Astrocyte of the cerebellum (primary cell): ENCODE results near the gene GRIP1.
A peak's percentile ranks its signal among the peaks of the same experiment; 100 is the strongest.

Experiments used
- DNase-seq: peaks from one replicate; pipeline ENCODE4 v3.0.0-alpha.2; 2011; ENCODE audit warnings: low read depth
- H3K4me3 ChIP-seq: 2 replicates; pipeline ENCODE4 v1.5.1; 2011; ENCODE audit warnings: mild to moderate bottlenecking, low read depth, low read length, moderate library complexity
- CTCF ChIP-seq: IDR thresholded peaks from 2 replicates; pipeline ENCODE4 v1.5.1; 2012; ENCODE audit warnings: low read length, low read depth, moderate library complexity, mild to moderate bottlenecking; ENCODE audit errors: missing control alignments
- in situ Hi-C: cut with HindIII; loops from 2 replicates; pipeline ENCODE4 v1.10.0; 2017; ENCODE audit warnings: low sequenced_read_pairs

Gene GRIP1

GRCh38 chr12:66423266-66423665 lies 255.6 kb downstream of the GRIP1 start:
- H3K4me3 ChIP-seq = no peak overlapping the region
- TF ChIP-seq CTCF = no peak

GRCh38 chr12:66418908-66419307 lies 260.0 kb downstream of the GRIP1 start:
- in situ Hi-C loops = no loop called here
- DNase-seq = no peak
- no peak overlapping the region for H3K4me3 ChIP-seq
- no peak for TF ChIP-seq CTCF

More at GRCh38 chr12:66423266-66423665, 255.6 kb downstream of the GRIP1 start:
- DNase-seq = no peak
- in situ Hi-C loops = no loop called here

- TF ChIP-seq CTCF = no peak
- no peak overlapping the region for H3K4me3 ChIP-seq
- DNase-seq = no peak
- in situ Hi-C loops = no loop called here
Observed at GRCh38 chr12:66417217-66417616, 261.7 kb downstream of the GRIP1 start.

GRCh38 chr12:66409195-66409871 lies 269.5 kb downstream of the GRIP1 start:
- H3K4me3 ChIP-seq = no peak overlapping the region
- peak; percentile 63 for DNase-seq
- peak; percentile 74 for TF ChIP-seq CTCF
- in situ Hi-C loops = no loop called here

GRCh38 chr12:66405395-66405794 lies 273.5 kb downstream of the GRIP1 start:
- in situ Hi-C loops = no loop called here
- H3K4me3 ChIP-seq = no peak overlapping the region
- no peak for TF ChIP-seq CTCF
- DNase-seq = no peak

GRCh38 chr12:66403746-66404145 lies 275.1 kb downstream of the GRIP1 start:
- no peak overlapping the region for H3K4me3 ChIP-seq
- DNase-seq = no peak
- in situ Hi-C loops = no loop called here
- no peak for TF ChIP-seq CTCF
